Fibroblast of the aortic adventitia (primary cell): Measurements from ENCODE around the gene GRK1. TPM values are rescaled to one million over a fixed set of nuclear protein-coding genes. Genes with fewer than 3 reads are reported as not detected.
"Not testable (repeated sequence)": the region's sequence is repeated elsewhere in the genome, so short reads cannot be mapped to it uniquely, and the experiment has no call there.

Experiments
- DNase-seq: peaks from one replicate; pipeline ENCODE4 v3.0.0-alpha.2; 2010; ENCODE audit warnings: low read depth
- H3K4me3 ChIP-seq: 2 replicates; pipeline ENCODE4 v1.5.1; 2011; ENCODE audit warnings: low read depth, mild to moderate bottlenecking, control low read depth, low read length, moderate library complexity
- total RNA-seq: library from RNA; depleted of rRNA; stranded (reverse); fragments of >200 nt; gene quantifications from 2 replicates; pipeline ENCODE4 v1.2.3, GENCODE V29; 2012; ENCODE audit warnings: low replicate concordance
- TF ChIP-seq, protein P1 (sequence below): IDR thresholded peaks from 2 replicates; pipeline ENCODE4 v1.5.1; 2011; ENCODE audit warnings: mild to moderate bottlenecking, low read length, control low read depth, inconsistent platforms; ENCODE audit not compliant: insufficient read depth

Gene GRK1
- total RNA-seq, 1 donor: not detected

DNA sequence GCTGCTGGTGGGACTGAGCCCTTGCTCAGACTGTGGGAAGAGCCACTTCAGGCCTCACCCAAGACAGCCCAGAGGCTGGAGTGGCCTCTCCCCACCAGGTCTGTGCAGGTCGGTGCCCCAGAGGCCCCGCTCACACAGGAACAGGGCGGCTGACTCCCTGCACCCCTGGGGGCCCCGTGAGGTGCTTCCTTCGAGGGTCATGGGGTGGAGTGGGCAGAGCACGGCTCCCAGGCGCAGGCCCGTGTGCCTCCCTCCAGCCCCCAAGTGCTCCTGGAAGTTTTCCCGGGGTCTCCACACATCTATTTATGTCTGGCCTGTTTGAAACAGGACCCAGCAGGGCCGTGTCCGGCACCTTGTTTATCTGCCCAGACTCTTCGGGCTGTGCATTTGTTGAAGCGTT lies 82.5 kb downstream of the GRK1 start:
- no peak for DNase-seq
- TF ChIP-seq, protein P1, sequence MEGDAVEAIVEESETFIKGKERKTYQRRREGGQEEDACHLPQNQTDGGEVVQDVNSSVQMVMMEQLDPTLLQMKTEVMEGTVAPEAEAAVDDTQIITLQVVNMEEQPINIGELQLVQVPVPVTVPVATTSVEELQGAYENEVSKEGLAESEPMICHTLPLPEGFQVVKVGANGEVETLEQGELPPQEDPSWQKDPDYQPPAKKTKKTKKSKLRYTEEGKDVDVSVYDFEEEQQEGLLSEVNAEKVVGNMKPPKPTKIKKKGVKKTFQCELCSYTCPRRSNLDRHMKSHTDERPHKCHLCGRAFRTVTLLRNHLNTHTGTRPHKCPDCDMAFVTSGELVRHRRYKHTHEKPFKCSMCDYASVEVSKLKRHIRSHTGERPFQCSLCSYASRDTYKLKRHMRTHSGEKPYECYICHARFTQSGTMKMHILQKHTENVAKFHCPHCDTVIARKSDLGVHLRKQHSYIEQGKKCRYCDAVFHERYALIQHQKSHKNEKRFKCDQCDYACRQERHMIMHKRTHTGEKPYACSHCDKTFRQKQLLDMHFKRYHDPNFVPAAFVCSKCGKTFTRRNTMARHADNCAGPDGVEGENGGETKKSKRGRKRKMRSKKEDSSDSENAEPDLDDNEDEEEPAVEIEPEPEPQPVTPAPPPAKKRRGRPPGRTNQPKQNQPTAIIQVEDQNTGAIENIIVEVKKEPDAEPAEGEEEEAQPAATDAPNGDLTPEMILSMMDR: no peak
- H3K4me3 ChIP-seq: no peak overlapping the region

DNA sequence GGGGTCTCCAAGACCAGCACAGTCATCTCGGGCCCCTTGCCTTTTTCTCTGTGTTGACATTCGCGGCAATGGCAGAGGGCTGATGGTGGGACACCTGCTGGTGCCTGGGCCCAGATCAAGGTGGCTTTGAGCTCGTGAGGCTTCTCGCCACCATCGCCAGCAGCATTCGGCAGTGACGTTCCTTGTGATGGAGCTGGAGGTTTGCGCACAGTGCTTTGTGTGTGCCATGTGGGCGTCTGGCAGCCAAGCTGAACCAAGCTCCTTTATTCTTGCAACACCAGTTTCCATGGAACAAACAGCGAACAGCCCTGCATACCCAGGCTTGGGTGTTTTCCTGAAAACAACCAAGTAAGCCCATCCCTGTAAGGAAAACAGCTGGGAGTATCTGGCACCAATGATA lies 82.9 kb downstream of the GRK1 start:
- TF ChIP-seq, protein P1: no peak
- DNase-seq: no peak
- H3K4me3 ChIP-seq: no peak overlapping the region

DNA sequence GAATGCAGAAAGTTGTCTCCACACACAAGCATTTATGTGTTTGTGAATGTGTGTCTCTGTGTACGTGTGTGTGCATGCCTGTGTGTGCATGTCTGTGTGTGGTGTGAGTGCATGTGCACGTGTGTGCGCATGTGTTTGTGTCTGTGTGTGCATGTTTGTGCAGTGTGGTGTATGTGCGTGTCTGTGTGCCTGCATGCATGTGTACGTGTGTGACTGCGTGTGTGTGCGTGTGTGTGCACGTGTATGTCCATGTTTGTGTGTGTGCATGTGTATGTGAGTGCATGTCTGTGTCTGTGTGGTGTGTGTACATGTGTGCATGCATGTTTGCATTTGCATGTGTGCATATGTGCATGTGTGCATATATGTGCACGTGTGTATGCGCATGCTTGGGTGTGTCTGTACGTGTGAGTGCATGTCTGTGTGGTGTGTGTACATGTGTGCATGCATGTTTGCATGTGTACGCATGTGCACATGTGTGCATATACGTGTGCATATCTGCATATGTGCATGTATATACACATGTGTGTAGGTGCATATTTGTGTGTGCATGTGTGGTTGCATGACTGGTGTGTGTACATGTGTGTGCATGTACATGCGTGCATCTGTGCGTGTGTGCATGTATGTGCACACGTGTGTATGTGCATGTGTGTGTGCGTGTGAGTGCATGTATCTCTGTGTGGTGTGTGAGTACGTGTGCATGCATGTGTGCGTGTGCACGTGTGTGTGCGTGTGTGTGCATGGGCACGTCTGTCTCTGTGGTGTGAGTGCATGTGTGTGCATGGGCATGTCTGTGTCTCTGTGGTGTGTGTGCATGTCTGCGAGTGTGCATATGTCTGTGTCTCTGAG lies 83.8 kb downstream of the GRK1 start:
- no peak overlapping the region for H3K4me3 ChIP-seq
- TF ChIP-seq, protein P1: no peak
- DNase-seq: no peak

DNA sequence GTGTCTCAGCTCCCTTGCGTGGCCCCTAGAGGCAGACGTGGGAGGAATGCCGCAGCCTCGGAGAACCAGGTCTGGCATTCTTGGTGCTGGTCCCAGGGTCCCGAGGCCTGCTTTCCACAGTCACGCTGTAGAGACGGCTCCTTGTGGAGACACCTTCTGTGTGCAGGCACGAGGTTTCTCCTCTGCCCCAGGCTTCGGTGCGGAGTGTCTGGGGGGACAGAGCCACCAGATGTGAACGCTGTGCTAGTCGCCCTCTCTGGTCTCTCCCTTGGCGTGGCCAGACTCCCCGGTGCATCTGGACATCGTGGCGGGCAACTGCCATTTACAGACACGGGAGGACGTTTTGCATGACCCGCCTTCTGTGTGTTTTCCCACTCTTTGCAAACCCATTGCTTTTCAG lies 84.5 kb downstream of the GRK1 start:
- TF ChIP-seq, protein P1: no peak
- DNase-seq: no peak
- H3K4me3 ChIP-seq: no peak overlapping the region

DNA sequence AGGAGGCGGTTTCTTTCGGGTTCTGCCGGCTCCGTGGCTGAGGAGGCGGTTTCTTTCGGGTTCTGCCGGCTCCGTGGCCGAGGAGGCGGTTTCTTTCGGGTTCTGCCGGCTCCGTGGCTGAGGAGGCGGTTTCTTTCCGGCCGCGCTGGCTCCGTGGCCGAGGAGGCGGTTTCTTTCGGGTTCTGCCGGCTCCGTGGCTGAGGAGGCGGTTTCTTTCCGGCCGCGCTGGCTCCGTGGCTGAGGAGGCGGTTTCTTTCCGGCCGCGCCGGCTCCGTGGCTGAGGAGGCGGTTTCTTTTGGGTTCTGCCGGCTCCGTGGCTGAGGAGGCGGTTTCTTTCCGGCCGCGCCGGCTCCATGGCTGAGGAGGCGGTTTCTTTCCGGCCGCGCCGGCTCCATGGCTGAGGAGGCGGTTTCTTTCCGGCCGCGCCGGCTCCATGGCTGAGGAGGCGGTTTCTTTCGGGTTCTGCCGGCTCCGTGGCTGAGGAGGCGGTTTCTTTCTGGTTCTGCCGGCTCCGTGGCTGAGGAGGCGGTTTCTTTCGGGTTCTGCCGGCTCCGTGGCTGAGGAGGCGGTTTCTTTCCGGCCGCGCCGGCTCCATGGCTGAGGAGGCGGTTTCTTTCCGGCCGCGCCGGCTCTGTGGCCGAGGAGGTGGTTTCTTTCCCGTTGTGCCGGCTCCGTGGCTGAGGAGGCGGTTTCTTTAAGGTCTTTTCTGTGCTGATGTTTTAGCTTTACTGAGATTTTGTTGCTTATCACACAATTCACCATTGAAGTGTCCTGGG lies 85.4 kb downstream of the GRK1 start:
- not testable (repeated sequence) for DNase-seq, H3K4me3 ChIP-seq

DNA sequence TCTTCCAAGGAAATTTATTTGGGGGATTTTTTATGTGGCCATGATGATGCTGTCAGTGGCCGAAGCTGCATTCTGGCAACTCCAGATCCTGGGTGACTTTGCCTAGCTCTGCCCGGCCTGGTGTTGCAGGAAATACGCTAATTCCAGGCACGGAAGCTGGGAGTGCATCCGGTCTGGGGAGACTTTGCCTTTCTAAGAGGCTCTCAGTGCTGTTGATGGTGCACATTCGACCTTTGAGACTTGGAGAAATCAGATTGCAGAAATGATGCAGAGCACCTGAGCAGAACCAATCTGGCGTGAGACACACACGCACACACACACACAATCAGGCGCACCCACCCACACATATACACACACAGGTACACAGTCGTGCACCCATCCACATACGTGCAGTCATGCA lies 86.2 kb downstream of the GRK1 start:
- TF ChIP-seq, protein P1: no peak
- DNase-seq: no peak
- H3K4me3 ChIP-seq: no peak overlapping the region

DNA sequence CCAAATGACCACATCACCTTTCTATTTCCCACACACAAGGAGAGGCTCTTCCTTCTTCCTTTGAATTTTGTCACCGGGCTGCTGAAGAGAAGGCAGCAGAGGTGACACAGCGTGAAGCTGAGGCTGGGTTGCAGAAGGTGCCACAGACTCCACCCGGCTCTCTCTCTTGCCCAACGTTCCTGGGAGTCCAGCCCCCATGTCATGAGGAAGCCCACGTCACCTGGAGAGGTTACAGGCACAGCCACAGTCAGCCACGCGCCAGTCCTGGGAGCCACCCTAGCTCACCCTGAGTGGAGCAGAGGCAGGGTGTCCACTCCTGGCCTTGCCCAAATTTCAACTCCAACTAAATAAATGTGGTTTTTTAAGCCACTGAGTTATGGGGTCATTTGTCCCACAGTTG lies 87.2 kb downstream of the GRK1 start:
- no peak overlapping the region for H3K4me3 ChIP-seq
- TF ChIP-seq, protein P1: no peak
- DNase-seq: no peak
